ENCODE data around the gene SIX3.

Gene SIX3

GRCh38 chr2:44931198-44931780 is 10.2 kb upstream of the SIX3 start:
- no peak for TF ChIP-seq CTCF (IDR thresholded peaks at IDR 0.05; ENCODE audit: low read depth, low read length)
- no peak overlapping the region for H3K4me3 ChIP-seq (ENCODE audit: low read depth, low read length)

- H3K4me3 ChIP-seq (ENCODE audit: low read depth, low read length): no peak overlapping the region
- TF ChIP-seq CTCF (IDR thresholded peaks at IDR 0.05; ENCODE audit: low read depth, low read length): no peak
Measured at GRCh38 chr2:44932079-44932478, 9.4 kb upstream of the SIX3 start.

- no peak for TF ChIP-seq CTCF (IDR thresholded peaks at IDR 0.05; ENCODE audit: low read depth, low read length)
- H3K4me3 ChIP-seq (ENCODE audit: low read depth, low read length): no peak overlapping the region
Measured at GRCh38 chr2:44932564-44933392, 8.7 kb upstream of the SIX3 start.

- H3K4me3 ChIP-seq (ENCODE audit: low read depth, low read length): no peak overlapping the region
- TF ChIP-seq CTCF (IDR thresholded peaks at IDR 0.05; ENCODE audit: low read depth, low read length): no peak
Measured at GRCh38 chr2:44933434-44933951, 8.0 kb upstream of the SIX3 start.

- no peak overlapping the region for H3K4me3 ChIP-seq (ENCODE audit: low read depth, low read length)
Measured at GRCh38 chr2:44934038-44934982, 7.2 kb upstream of the SIX3 start.

More at GRCh38 chr2:44934038-44934982, 7.2 kb upstream of the SIX3 start:
- no peak for TF ChIP-seq CTCF (IDR thresholded peaks at IDR 0.05; ENCODE audit: low read depth, low read length)

All from WI38 (cell line).